ENCODE results near the gene IQGAP2. TPM values are rescaled to one million over a fixed set of nuclear protein-coding genes. Genes with fewer than 3 reads are reported as not detected.

The IQGAP2 gene
- total and polyA plus RNA-seq, 2 donors from 2014 or later: 23.2 to 35.8 TPM

GRCh38 chr5:76610196-76610595, 207.1 kb downstream of the IQGAP2 start:
- H3K27me3 ChIP-seq (ENCODE audit: control insufficient read depth, insufficient read depth, low read length): no peaks in the 10 kb centered on the region
- H3K9ac ChIP-seq (ENCODE audit: low read length in 3 of 3): no peak overlapping the region
- TF ChIP-seq CTCF (IDR thresholded peaks at IDR 0.05; ENCODE audit: borderline replicate concordance, extremely low read depth, insufficient read depth): no peak
- H3K27ac ChIP-seq (ENCODE audit: low read depth in 2 of 2, low read length in 2 of 2): no peak overlapping the region
- no peaks in the 10 kb centered on the region for H3K4me1 ChIP-seq (ENCODE audit: control insufficient read depth in 2 of 3, insufficient read depth in 2 of 3, low read depth in 1 of 3, low read length in 3 of 3)
- peaks cover 0 to 5% (median 0%) of the 10 kb centered on the region in 3 donors for H3K36me3 ChIP-seq (ENCODE audit: control insufficient read depth in 2 of 3, insufficient read depth in 3 of 3, low read length in 3 of 3)
- no peaks in the 10 kb centered on the region for H3K9me3 ChIP-seq (ENCODE audit: control insufficient read depth in 2 of 3, insufficient read depth in 1 of 3, low read length in 3 of 3)
- no peak for FAIRE-seq
- no peak for DNase-seq
- intact Hi-C loops (cut with DNase I): no loop called here
- H3K4me3 ChIP-seq (ENCODE audit: low read length in 3 of 3): no peak overlapping the region

GRCh38 chr5:76612942-76613341, 209.9 kb downstream of the IQGAP2 start:
- Histone ChIP-seq H3K36me3 (ENCODE audit: control insufficient read depth in 2 of 3, insufficient read depth in 3 of 3, low read length in 3 of 3) (peaks cover 0 to 5% (median 0%) of the 10 kb centered on the region in 3 donors), H3K27me3 (ENCODE audit: control insufficient read depth, insufficient read depth, low read length) (no peaks in the 10 kb centered on the region), H3K9ac (ENCODE audit: low read length in 3 of 3) (no peak overlapping the region), H3K27ac (ENCODE audit: low read depth in 2 of 2, low read length in 2 of 2) (no peak overlapping the region), H3K4me1 (ENCODE audit: control insufficient read depth in 2 of 3, insufficient read depth in 2 of 3, low read depth in 1 of 3, low read length in 3 of 3) (no peaks in the 10 kb centered on the region), H3K9me3 (ENCODE audit: control insufficient read depth in 2 of 3, insufficient read depth in 1 of 3, low read length in 3 of 3) (no peaks in the 10 kb centered on the region), H3K4me3 (ENCODE audit: low read length in 3 of 3) (no peak overlapping the region)
- no peak for TF ChIP-seq CTCF (IDR thresholded peaks at IDR 0.05; ENCODE audit: borderline replicate concordance, extremely low read depth, insufficient read depth)
- intact Hi-C loops (cut with DNase I): no loop called here
- DNase-seq (no peak), FAIRE-seq (no peak)

- FAIRE-seq (no peak), DNase-seq (no peak)
- Histone ChIP-seq H3K27ac (ENCODE audit: low read depth in 2 of 2, low read length in 2 of 2) (no peak overlapping the region), H3K36me3 (ENCODE audit: control insufficient read depth in 2 of 3, insufficient read depth in 3 of 3, low read length in 3 of 3) (peaks cover 0 to 5% (median 0%) of the 10 kb centered on the region in 3 donors), H3K4me3 (ENCODE audit: low read length in 3 of 3) (no peak overlapping the region), H3K4me1 (ENCODE audit: control insufficient read depth in 2 of 3, insufficient read depth in 2 of 3, low read depth in 1 of 3, low read length in 3 of 3) (no peaks in the 10 kb centered on the region), H3K27me3 (ENCODE audit: control insufficient read depth, insufficient read depth, low read length) (no peaks in the 10 kb centered on the region), H3K9ac (ENCODE audit: low read length in 3 of 3) (no peak overlapping the region), H3K9me3 (ENCODE audit: control insufficient read depth in 2 of 3, insufficient read depth in 1 of 3, low read length in 3 of 3) (no peaks in the 10 kb centered on the region)
- TF ChIP-seq CTCF (IDR thresholded peaks at IDR 0.05; ENCODE audit: borderline replicate concordance, extremely low read depth, insufficient read depth): no peak
- intact Hi-C loops (cut with DNase I): no loop called here
Measured at GRCh38 chr5:76615759-76616158, 212.7 kb downstream of the IQGAP2 start.

GRCh38 chr5:76616206-76616605, 213.1 kb downstream of the IQGAP2 start:
- Histone ChIP-seq H3K9ac (ENCODE audit: low read length in 3 of 3) (no peak overlapping the region), H3K9me3 (ENCODE audit: control insufficient read depth in 2 of 3, insufficient read depth in 1 of 3, low read length in 3 of 3) (no peaks in the 10 kb centered on the region), H3K27ac (ENCODE audit: low read depth in 2 of 2, low read length in 2 of 2) (no peak overlapping the region), H3K4me3 (ENCODE audit: low read length in 3 of 3) (no peak overlapping the region), H3K36me3 (ENCODE audit: control insufficient read depth in 2 of 3, insufficient read depth in 3 of 3, low read length in 3 of 3) (peaks cover 0 to 5% (median 0%) of the 10 kb centered on the region in 3 donors), H3K4me1 (ENCODE audit: control insufficient read depth in 2 of 3, insufficient read depth in 2 of 3, low read depth in 1 of 3, low read length in 3 of 3) (no peaks in the 10 kb centered on the region), H3K27me3 (ENCODE audit: control insufficient read depth, insufficient read depth, low read length) (no peaks in the 10 kb centered on the region)
- TF ChIP-seq CTCF (IDR thresholded peaks at IDR 0.05; ENCODE audit: borderline replicate concordance, extremely low read depth, insufficient read depth): no peak
- DNase-seq: no peak
- intact Hi-C loops (cut with DNase I): no loop called here
- FAIRE-seq: no peak

All from kidney (tissue), 14 donors.